Thyroid gland (tissue), 4 donors: ENCODE data around the gene CFB.

ENCODE experiments used
- POLR2A ChIP-seq, 2 donors: fragments of 450-650 bp; IDR thresholded peaks; one replicate each; pipeline ENCODE4 v1.6.1; 2017; ENCODE audit warnings: antibody characterized with exemption in 2 of 2, mild to moderate bottlenecking in 2 of 2, moderate library complexity in 1 of 2
- TF ChIP-seq, protein P1 (sequence below), 6 experiments: fragments of 200-600 bp in 3 of 6; fragments of 450-650 bp in 3 of 6; sonication (generic) in 3 of 6; IDR thresholded peaks; one replicate each; pipeline ENCODE4 v1.5.1; 2016 to 2019; ENCODE audit warnings: antibody characterized with exemption in 6 of 6, mild to moderate bottlenecking in 2 of 6, inconsistent platforms in 1 of 6, moderate library complexity in 1 of 6

DNA sequence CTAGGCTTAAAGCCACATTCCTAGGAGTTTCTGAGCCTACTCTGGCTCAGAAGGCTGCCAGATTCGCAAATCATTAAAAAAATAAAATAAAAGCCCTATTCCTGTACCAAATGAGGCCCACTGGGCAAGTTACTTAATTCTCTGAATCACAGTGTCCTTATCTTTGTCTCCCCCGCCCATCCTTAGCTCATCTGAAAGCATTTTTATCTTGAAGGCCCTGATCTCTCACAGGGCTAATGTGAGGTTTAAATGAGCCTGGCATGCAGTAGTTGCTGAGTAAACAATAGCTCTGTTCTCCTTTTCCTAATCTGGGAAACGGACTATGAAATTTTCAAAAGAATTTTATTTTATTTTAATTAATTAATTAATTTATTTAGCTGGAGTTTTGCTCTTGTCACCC is 41.9 kb upstream of the CFB start:
- TF ChIP-seq, protein P1, sequence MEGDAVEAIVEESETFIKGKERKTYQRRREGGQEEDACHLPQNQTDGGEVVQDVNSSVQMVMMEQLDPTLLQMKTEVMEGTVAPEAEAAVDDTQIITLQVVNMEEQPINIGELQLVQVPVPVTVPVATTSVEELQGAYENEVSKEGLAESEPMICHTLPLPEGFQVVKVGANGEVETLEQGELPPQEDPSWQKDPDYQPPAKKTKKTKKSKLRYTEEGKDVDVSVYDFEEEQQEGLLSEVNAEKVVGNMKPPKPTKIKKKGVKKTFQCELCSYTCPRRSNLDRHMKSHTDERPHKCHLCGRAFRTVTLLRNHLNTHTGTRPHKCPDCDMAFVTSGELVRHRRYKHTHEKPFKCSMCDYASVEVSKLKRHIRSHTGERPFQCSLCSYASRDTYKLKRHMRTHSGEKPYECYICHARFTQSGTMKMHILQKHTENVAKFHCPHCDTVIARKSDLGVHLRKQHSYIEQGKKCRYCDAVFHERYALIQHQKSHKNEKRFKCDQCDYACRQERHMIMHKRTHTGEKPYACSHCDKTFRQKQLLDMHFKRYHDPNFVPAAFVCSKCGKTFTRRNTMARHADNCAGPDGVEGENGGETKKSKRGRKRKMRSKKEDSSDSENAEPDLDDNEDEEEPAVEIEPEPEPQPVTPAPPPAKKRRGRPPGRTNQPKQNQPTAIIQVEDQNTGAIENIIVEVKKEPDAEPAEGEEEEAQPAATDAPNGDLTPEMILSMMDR (IDR thresholded peaks at IDR 0.05): no peak
- TF ChIP-seq POLR2A (IDR thresholded peaks at IDR 0.05): no peak
